Trophoblast cell (in vitro differentiated cells and primary cell): Measurements from ENCODE around the gene COPG2.

Source experiments
- DNase-seq, 2 donors: peaks; one replicate each; pipeline ENCODE4 v3.0.0-alpha.2; 2016
- H2AFZ ChIP-seq: 2 replicates; pipeline ENCODE4 v1.6.1; 2013; ENCODE audit warnings: low read length, moderate library complexity, mild to moderate bottlenecking; ENCODE audit not compliant: insufficient read depth, poor library complexity
- H2AK5ac ChIP-seq: 2 replicates; pipeline ENCODE4 v1.6.1; 2013; ENCODE audit warnings: mild to moderate bottlenecking, low read length
- H2BK120ac ChIP-seq: 2 replicates; pipeline ENCODE4 v1.6.1; 2013; ENCODE audit warnings: low read length, mild to moderate bottlenecking, moderate library complexity; ENCODE audit not compliant: insufficient read depth, poor library complexity
- H2BK12ac ChIP-seq: 2 replicates; pipeline ENCODE4 v1.6.1; 2013; ENCODE audit warnings: mild to moderate bottlenecking, low read length, moderate library complexity
- H2BK5ac ChIP-seq: 2 replicates; pipeline ENCODE4 v1.6.1; 2013; ENCODE audit warnings: low read length, low read depth, moderate library complexity, mild to moderate bottlenecking; ENCODE audit not compliant: poor library complexity
- H3K14ac ChIP-seq: 2 replicates; pipeline ENCODE4 v1.6.1; 2013; ENCODE audit warnings: mild to moderate bottlenecking, low read length
- H3K18ac ChIP-seq: 2 replicates; pipeline ENCODE4 v1.6.1; 2013; ENCODE audit warnings: mild to moderate bottlenecking, low read length
- H3K23ac ChIP-seq: 2 replicates; pipeline ENCODE4 v1.6.1; 2013; ENCODE audit warnings: low read length
- H3K27ac ChIP-seq: 2 replicates; pipeline ENCODE4 v1.5.1; 2013; ENCODE audit warnings: low read depth, mild to moderate bottlenecking, inconsistent platforms, low read length, moderate library complexity
- H3K27me3 ChIP-seq: 2 replicates; pipeline ENCODE4 v1.6.1; 2013; ENCODE audit warnings: inconsistent platforms, mild to moderate bottlenecking, low read length, moderate library complexity; ENCODE audit not compliant: insufficient read depth
- H3K36me3 ChIP-seq, 2 experiments: 1 replicate in 1 of 2; 2 replicates in 1 of 2; pipeline ENCODE4 v1.6.1; 2013; ENCODE audit warnings: low read length in 2 of 2, mild to moderate bottlenecking in 2 of 2, moderate library complexity in 1 of 2; ENCODE audit not compliant: insufficient read depth in 2 of 2, control insufficient read depth in 1 of 2
- H3K4ac ChIP-seq: 2 replicates; pipeline ENCODE4 v1.6.1; 2013; ENCODE audit warnings: low read depth, mild to moderate bottlenecking, low read length, moderate library complexity
- H3K4me1 ChIP-seq, 2 experiments: 1 replicate in 1 of 2; 2 replicates in 1 of 2; pipeline ENCODE4 v1.6.1; 2013; ENCODE audit warnings: low read length in 2 of 2, mild to moderate bottlenecking in 2 of 2, moderate library complexity in 1 of 2; ENCODE audit not compliant: insufficient read depth in 2 of 2, control insufficient read depth in 1 of 2
- H3K4me2 ChIP-seq: 2 replicates; pipeline ENCODE4 v1.6.1; 2013; ENCODE audit warnings: inconsistent platforms, mild to moderate bottlenecking, low read length, moderate library complexity
- H3K4me3 ChIP-seq: 2 replicates; pipeline ENCODE4 v1.5.1; 2013; ENCODE audit warnings: mild to moderate bottlenecking, low read depth, low read length, inconsistent platforms
- H3K79me1 ChIP-seq: one replicate; pipeline ENCODE4 v1.6.1; 2013; ENCODE audit warnings: low read length
- H3K79me2 ChIP-seq: 2 replicates; pipeline ENCODE4 v1.6.1; 2013; ENCODE audit warnings: low read length, mild to moderate bottlenecking; ENCODE audit not compliant: control insufficient read depth, insufficient read depth, poor library complexity
- H3K9ac ChIP-seq: 2 replicates; pipeline ENCODE4 v1.6.1; 2013; ENCODE audit warnings: mild to moderate bottlenecking, low read length
- H3K9me3 ChIP-seq: 2 replicates; pipeline ENCODE4 v1.6.1; 2013; ENCODE audit warnings: low read depth, mild to moderate bottlenecking, control low read depth, inconsistent platforms, low read length; ENCODE audit not compliant: insufficient read depth
- H4K12ac ChIP-seq: 2 replicates; pipeline ENCODE4 v1.6.1; 2013; ENCODE audit warnings: low read depth, mild to moderate bottlenecking, low read length, moderate library complexity
- H4K8ac ChIP-seq: 2 replicates; pipeline ENCODE4 v1.6.1; 2013; ENCODE audit warnings: low read depth, mild to moderate bottlenecking, low read length, moderate library complexity
- H4K91ac ChIP-seq: one replicate; pipeline ENCODE4 v1.6.1; 2013; ENCODE audit warnings: low read depth, mild to moderate bottlenecking, low read length, moderate library complexity
- WGBS: extraction: QIAGEN DNeasy Blood & Tissue Kit; methylation state at CpG from one replicate; pipeline ENCODE4 v1.1.7; 2013; ENCODE audit warnings: missing lambda C conversion rate; ENCODE audit not compliant: insufficient read length, insufficient coverage; ENCODE audit errors: extremely low coverage; 5-methylcytosine and 5-hydroxymethylcytosine counted together

The COPG2 gene

GRCh38 chr7:130606161-130606560, 62.4 kb downstream of the COPG2 start:
- H4K8ac ChIP-seq: no peak overlapping the region
- no peak overlapping the region for H2AK5ac ChIP-seq
- no peak overlapping the region for H3K4ac ChIP-seq
- WGBS: no CpG with 5 or more reads among the region's 1 CpG
- no peak overlapping the region for H3K9ac ChIP-seq
- H2AFZ ChIP-seq: no peak overlapping the region
- H3K4me3 ChIP-seq: no peak overlapping the region
- no peaks in the 10 kb centered on the region for H3K4me1 ChIP-seq
- no peak overlapping the region for H2BK12ac ChIP-seq
- no peak for DNase-seq
- H3K27ac ChIP-seq: no peak overlapping the region
- peaks cover 2 to 4% of the 10 kb centered on the region in 2 experiments for H3K36me3 ChIP-seq
- no peak overlapping the region for H3K14ac ChIP-seq
- no peak overlapping the region for H3K18ac ChIP-seq
- H4K12ac ChIP-seq: no peak overlapping the region
- H3K23ac ChIP-seq: no peak overlapping the region
- no peaks in the 10 kb centered on the region for H3K27me3 ChIP-seq
- no peak overlapping the region for H4K91ac ChIP-seq
- no peak overlapping the region for H2BK5ac ChIP-seq
- H3K4me2 ChIP-seq: no peak overlapping the region
- no peak overlapping the region for H2BK120ac ChIP-seq
- no peaks in the 10 kb centered on the region for H3K79me2 ChIP-seq
- no peaks in the 10 kb centered on the region for H3K9me3 ChIP-seq
- no peaks in the 10 kb centered on the region for H3K79me1 ChIP-seq

DNA sequence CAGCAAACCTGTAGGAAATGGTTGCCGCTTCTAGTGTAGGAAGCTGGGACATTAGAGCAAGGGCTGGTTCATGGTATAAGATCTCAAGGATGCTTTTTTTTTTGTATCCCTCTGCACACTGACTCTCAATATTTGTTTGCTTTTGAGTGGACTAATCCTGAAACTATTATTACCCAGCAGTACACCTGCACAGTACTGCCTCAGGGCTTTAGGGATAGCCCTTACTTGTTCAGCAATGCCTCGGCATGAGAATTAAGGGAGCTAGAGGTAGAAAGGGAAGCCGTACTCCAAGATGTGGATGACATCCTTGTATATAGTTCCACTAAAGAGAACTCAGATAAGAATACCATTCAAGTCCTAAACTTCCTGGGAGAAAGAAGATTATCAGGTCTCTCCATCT, 70.5 kb downstream of the COPG2 start:
- Histone ChIP-seq H2BK12ac (no peak overlapping the region), H4K8ac (no peak overlapping the region), H3K18ac (no peak overlapping the region), H3K27me3 (no peaks in the 10 kb centered on the region), H3K9me3 (peaks cover 3% of the 10 kb centered on the region), H4K12ac (no peak overlapping the region), H3K14ac (no peak overlapping the region), H3K36me3 (no peaks in the 10 kb centered on the region), H3K4me2 (no peak overlapping the region), H3K79me1 (no peaks in the 10 kb centered on the region), H3K4ac (no peak overlapping the region), H3K4me3 (no peak overlapping the region), H2AFZ (no peak overlapping the region), H3K27ac (no peak overlapping the region), H2BK5ac (no peak overlapping the region), H3K9ac (no peak overlapping the region), H3K79me2 (no peaks in the 10 kb centered on the region), H4K91ac (no peak overlapping the region), H3K23ac (no peak overlapping the region), H2AK5ac (no peak overlapping the region), H2BK120ac (no peak overlapping the region), H3K4me1 (no peaks in the 10 kb centered on the region)
- peak in 1 of 2 donors; percentile 3 for DNase-seq
- WGBS: no CpG with 5 or more reads among the region's 3 CpGs

GRCh38 chr7:130595986-130596385, 72.6 kb downstream of the COPG2 start:
- no peak overlapping the region for H2BK12ac ChIP-seq
- no peak overlapping the region for H3K27ac ChIP-seq
- WGBS: no CpG with 5 or more reads among the region's 4 CpGs
- H3K9ac ChIP-seq: no peak overlapping the region
- no peak overlapping the region for H4K12ac ChIP-seq
- H3K79me2 ChIP-seq: no peaks in the 10 kb centered on the region
- H3K36me3 ChIP-seq: no peaks in the 10 kb centered on the region
- H4K91ac ChIP-seq: no peak overlapping the region
- H3K4me1 ChIP-seq: no peaks in the 10 kb centered on the region
- H3K9me3 ChIP-seq: peaks cover 3% of the 10 kb centered on the region
- no peaks in the 10 kb centered on the region for H3K79me1 ChIP-seq
- no peaks in the 10 kb centered on the region for H3K27me3 ChIP-seq
- H2AK5ac ChIP-seq: no peak overlapping the region
- no peak overlapping the region for H3K4ac ChIP-seq
- H2BK5ac ChIP-seq: no peak overlapping the region
- H3K4me3 ChIP-seq: no peak overlapping the region
- no peak overlapping the region for H3K4me2 ChIP-seq
- no peak overlapping the region for H3K18ac ChIP-seq
- DNase-seq: no peak
- no peak overlapping the region for H3K14ac ChIP-seq
- no peak overlapping the region for H2AFZ ChIP-seq
- no peak overlapping the region for H4K8ac ChIP-seq
- no peak overlapping the region for H3K23ac ChIP-seq
- H2BK120ac ChIP-seq: no peak overlapping the region

DNA sequence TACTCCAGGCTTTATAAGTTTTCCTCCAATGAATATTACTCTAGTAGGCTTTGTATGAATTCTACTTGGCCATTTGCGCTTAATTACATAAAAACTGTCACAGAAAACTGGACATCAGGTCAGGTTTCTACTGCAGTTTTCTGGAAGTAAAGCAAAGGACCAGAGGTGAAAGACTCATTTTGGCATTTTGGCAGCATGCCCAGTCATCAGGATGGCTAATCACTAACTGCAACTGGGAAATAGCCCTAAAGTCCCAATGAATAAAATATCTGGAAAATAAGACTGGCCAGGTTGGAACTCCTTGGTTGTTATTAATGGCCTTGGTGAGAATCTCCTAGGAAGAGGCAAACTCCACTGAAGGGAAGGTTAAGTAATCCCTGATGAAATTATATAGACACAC, 75.5 kb downstream of the COPG2 start:
- H3K4me1 ChIP-seq: no peaks in the 10 kb centered on the region
- no peak overlapping the region for H3K4ac ChIP-seq
- H3K23ac ChIP-seq: no peak overlapping the region
- H3K14ac ChIP-seq: no peak overlapping the region
- WGBS: no CpG with 5 or more reads among the region's 1 CpG
- H2BK5ac ChIP-seq: no peak overlapping the region
- no peak overlapping the region for H4K91ac ChIP-seq
- H3K79me1 ChIP-seq: no peaks in the 10 kb centered on the region
- no peaks in the 10 kb centered on the region for H3K79me2 ChIP-seq
- no peak overlapping the region for H4K12ac ChIP-seq
- H3K9ac ChIP-seq: no peak overlapping the region
- no peak overlapping the region for H2AK5ac ChIP-seq
- no peak overlapping the region for H3K18ac ChIP-seq
- no peaks in the 10 kb centered on the region for H3K36me3 ChIP-seq
- DNase-seq: no peak
- no peak overlapping the region for H2BK120ac ChIP-seq
- no peak overlapping the region for H2BK12ac ChIP-seq
- no peak overlapping the region for H3K4me3 ChIP-seq
- no peak overlapping the region for H2AFZ ChIP-seq
- H3K27me3 ChIP-seq: no peaks in the 10 kb centered on the region
- H3K27ac ChIP-seq: no peak overlapping the region
- no peak overlapping the region for H4K8ac ChIP-seq
- no peak overlapping the region for H3K4me2 ChIP-seq
- H3K9me3 ChIP-seq: peaks cover 3% of the 10 kb centered on the region
